Stomach (tissue), 9 donors: ENCODE results near the gene IKZF1. TPM values are rescaled to one million over a fixed set of nuclear protein-coding genes. Genes with fewer than 3 reads are reported as not detected.
A peak's percentile ranks its signal among the peaks of the same experiment; 100 is the strongest.

ENCODE experiments used
- DNase-seq, 2 donors: peaks; one replicate each; pipeline versions ENCODE4 v3.0.0 to v3.0.0-alpha.2; 2013 to 2019
- H3K27ac ChIP-seq, 5 donors: fragments of 200-600 bp in 4 of 5; sonication (generic) in 4 of 5; one replicate each; pipeline ENCODE4 v1.5.1; 2013 to 2019; ENCODE audit warnings: mild to moderate bottlenecking in 1 of 5, moderate library complexity in 1 of 5
- H3K27me3 ChIP-seq, 3 donors: fragments of 200-600 bp; sonication (generic); one replicate each; pipeline ENCODE4 v1.5.1; 2017 to 2019; ENCODE audit warnings: mixed run types in 1 of 3
- H3K36me3 ChIP-seq, 4 donors: fragments of 200-600 bp; sonication (generic); 1 replicate in 3 of 4; 2 replicates in 1 of 4; pipeline ENCODE4 v1.5.1; 2016 to 2019
- H3K4me1 ChIP-seq, 4 donors: fragments of 200-600 bp; sonication (generic); one replicate each; pipeline ENCODE4 v1.5.1; 2016 to 2019
- H3K4me3 ChIP-seq, 4 donors: fragments of 200-600 bp; sonication (generic) in 3 of 4; one replicate each; pipeline ENCODE4 v1.5.1; 2016 to 2019; ENCODE audit warnings: mild to moderate bottlenecking in 1 of 4
- H3K9me3 ChIP-seq, 4 donors: fragments of 200-600 bp; sonication (generic); one replicate each; pipeline ENCODE4 v1.5.1; 2016 to 2019
- CTCF ChIP-seq, 7 experiments: fragments of 450-650 bp in 4 of 7; fragments of 200-600 bp in 3 of 7; sonication (generic) in 3 of 7; IDR thresholded peaks; one replicate each; pipeline ENCODE4 v1.5.1; 2016 to 2019; ENCODE audit warnings: antibody characterized with exemption in 7 of 7, control low read depth in 2 of 7, mild to moderate bottlenecking in 1 of 7
- EP300 ChIP-seq: sonication (generic); formaldehyde crosslinking; IDR thresholded peaks from one replicate; pipeline ENCODE4 v1.6.1; 2017; ENCODE audit warnings: antibody characterized with exemption
- POLR2A ChIP-seq, 4 donors: fragments of 450-650 bp; IDR thresholded peaks; one replicate each; pipeline ENCODE4 v1.6.1; 2016; ENCODE audit warnings: antibody characterized with exemption in 4 of 4, control low read depth in 2 of 4, mild to moderate bottlenecking in 1 of 4, moderate library complexity in 1 of 4
- POLR2AphosphoS5 ChIP-seq, 3 donors: sonication (generic); formaldehyde crosslinking; IDR thresholded peaks; one replicate each; pipeline ENCODE4 v1.6.1; 2016; ENCODE audit warnings: antibody characterized with exemption in 3 of 3
- WGBS, 5 donors: extraction: QIAGEN DNeasy Blood & Tissue Kit in 3 of 5; methylation state at CpG; one replicate each; pipeline versions ENCODE4 v1.1.5 to v1.1.7; 2013 to 2018; 5-methylcytosine and 5-hydroxymethylcytosine counted together
- intact Hi-C: fragments of 100-400 bp; cut with DNase I; formaldehyde crosslinking; loops from one replicate; pipeline ENCODE4 v1.15.1; 2023; ENCODE audit warnings: low total_unique reads
- polyA plus RNA-seq, 3 donors: library from polyadenylated mRNA; stranded (reverse); fragments of 200-250 nt; gene quantifications; one replicate each; pipeline ENCODE4 v1.2.3, GENCODE V29; 2013
- total RNA-seq, 5 donors: library from RNA; depleted of rRNA; stranded (reverse); fragments of >200 nt; gene quantifications; one replicate each; pipeline versions ENCODE4 v1.1.0 to v1.2.3, GENCODE V29; 2014 to 2016
- donor health status: healthy with polysubstance abuse.
- donor health status: Bipolar disorder and iron deficiency.
- donor health status: healthy.

The IKZF1 gene
- total and polyA plus RNA-seq, 8 donors, result 1.5 to 139 (median 9.7) TPM

GRCh38 chr7:50393076-50393475 lies 88.6 kb downstream of the IKZF1 start:
- Histone ChIP-seq H3K9me3 (no peaks in the 10 kb centered on the region), H3K27me3 (no peaks in the 10 kb centered on the region), H3K4me3 (no peak overlapping the region), H3K36me3 (peaks cover 0 to 21% (median 0%) of the 10 kb centered on the region in 4 donors), H3K4me1 (peaks cover 0 to 9% (median 0%) of the 10 kb centered on the region in 4 donors), H3K27ac (no peak overlapping the region)
- intact Hi-C loops, result no loop called here
- no peak for DNase-seq
- 63 to 77% (median 69%) methylated on average over 1 of the region's 1 CpG for WGBS, 5 donors
- TF ChIP-seq POLR2AphosphoS5 (IDR thresholded peaks at IDR 0.05), result no peak
- no peak for TF ChIP-seq EP300
- no peak for TF ChIP-seq POLR2A (IDR thresholded peaks at IDR 0.05)
- TF ChIP-seq CTCF (IDR thresholded peaks at IDR 0.05), result no peak

GRCh38 chr7:50393547-50394252 lies 89.2 kb downstream of the IKZF1 start:
- intact Hi-C loops, result no loop called here
- Histone ChIP-seq H3K4me1 (peaks cover 0 to 9% (median 0%) of the 10 kb centered on the region in 4 donors), H3K27me3 (peaks cover 0 to 6% (median 0%) of the 10 kb centered on the region in 3 donors), H3K27ac (no peak overlapping the region), H3K36me3 (peaks cover 0 to 25% (median 0%) of the 10 kb centered on the region in 4 donors), H3K9me3 (no peaks in the 10 kb centered on the region), H3K4me3 (no peak overlapping the region)
- peak in 1 of 2 donors; percentile 33 for DNase-seq
- WGBS, 5 donors, result 57 to 67% (median 61%) methylated on average over 9 of the region's 9 CpGs
- no peak for TF ChIP-seq EP300
- no peak for TF ChIP-seq CTCF (IDR thresholded peaks at IDR 0.05)
- no peak for TF ChIP-seq POLR2AphosphoS5 (IDR thresholded peaks at IDR 0.05)
- TF ChIP-seq POLR2A (IDR thresholded peaks at IDR 0.05), result no peak

GRCh38 chr7:50394315-50394714 lies 89.8 kb downstream of the IKZF1 start:
- no peak for TF ChIP-seq POLR2AphosphoS5 (IDR thresholded peaks at IDR 0.05)
- TF ChIP-seq CTCF (IDR thresholded peaks at IDR 0.05), result no peak
- no peak for TF ChIP-seq POLR2A (IDR thresholded peaks at IDR 0.05)
- no peak for TF ChIP-seq EP300
- H3K27me3 ChIP-seq, result peaks cover 0 to 10% (median 0%) of the 10 kb centered on the region in 3 donors
- 76 to 91% (median 85%) methylated on average over 1 of the region's 1 CpG for WGBS, 5 donors
- H3K4me1 ChIP-seq, result peaks cover 0 to 9% (median 0%) of the 10 kb centered on the region in 4 donors
- peaks cover 0 to 25% (median 0%) of the 10 kb centered on the region in 4 donors for H3K36me3 ChIP-seq
- intact Hi-C loops, result no loop called here
- no peak overlapping the region for H3K27ac ChIP-seq
- DNase-seq, result no peak
- no peak overlapping the region for H3K4me3 ChIP-seq
- no peaks in the 10 kb centered on the region for H3K9me3 ChIP-seq

DNA sequence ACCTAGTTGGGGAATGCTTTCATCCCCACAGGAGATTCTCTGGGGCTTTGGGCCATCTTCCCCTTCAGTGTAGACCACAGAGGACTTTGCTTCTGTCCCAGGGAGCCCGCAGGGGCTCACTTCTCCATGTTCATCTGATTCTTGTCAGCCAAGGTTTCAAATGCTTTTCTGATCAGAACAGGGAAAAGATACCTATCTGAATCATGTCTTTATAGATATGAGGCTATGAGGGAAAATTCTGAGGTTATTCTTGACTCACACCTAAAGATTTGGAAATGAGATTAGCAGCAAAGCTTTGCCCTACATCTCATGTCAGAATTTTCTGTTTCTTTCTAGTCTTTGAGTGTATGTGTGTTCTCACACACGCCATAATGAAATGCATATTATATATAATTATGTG lies 92.3 kb downstream of the IKZF1 start:
- TF ChIP-seq POLR2A (IDR thresholded peaks at IDR 0.05) (no peak), POLR2AphosphoS5 (IDR thresholded peaks at IDR 0.05) (no peak), EP300 (no peak), CTCF (IDR thresholded peaks at IDR 0.05) (no peak)
- intact Hi-C loops, result no loop called here
- no peak overlapping the region for H3K4me3 ChIP-seq
- H3K9me3 ChIP-seq, result no peaks in the 10 kb centered on the region
- H3K27me3 ChIP-seq, result peaks cover 3 to 35% (median 6%) of the 10 kb centered on the region in 3 donors
- peaks cover 0 to 15% (median 4%) of the 10 kb centered on the region in 4 donors for H3K4me1 ChIP-seq
- 82 to 89% (median 87%) methylated on average over 2 of the region's 2 CpGs for WGBS, 5 donors
- no peak for DNase-seq
- H3K36me3 ChIP-seq, result peaks cover 0 to 35% (median 17%) of the 10 kb centered on the region in 4 donors
- no peak overlapping the region for H3K27ac ChIP-seq
